ELR (cell line): ENCODE data around the gene FBXO33.

Experiments used
- DNase-seq: peaks from one replicate; pipeline ENCODE4 v3.0.0-alpha.2; 2015; ENCODE audit warnings: low read depth

Gene FBXO33, protein sequence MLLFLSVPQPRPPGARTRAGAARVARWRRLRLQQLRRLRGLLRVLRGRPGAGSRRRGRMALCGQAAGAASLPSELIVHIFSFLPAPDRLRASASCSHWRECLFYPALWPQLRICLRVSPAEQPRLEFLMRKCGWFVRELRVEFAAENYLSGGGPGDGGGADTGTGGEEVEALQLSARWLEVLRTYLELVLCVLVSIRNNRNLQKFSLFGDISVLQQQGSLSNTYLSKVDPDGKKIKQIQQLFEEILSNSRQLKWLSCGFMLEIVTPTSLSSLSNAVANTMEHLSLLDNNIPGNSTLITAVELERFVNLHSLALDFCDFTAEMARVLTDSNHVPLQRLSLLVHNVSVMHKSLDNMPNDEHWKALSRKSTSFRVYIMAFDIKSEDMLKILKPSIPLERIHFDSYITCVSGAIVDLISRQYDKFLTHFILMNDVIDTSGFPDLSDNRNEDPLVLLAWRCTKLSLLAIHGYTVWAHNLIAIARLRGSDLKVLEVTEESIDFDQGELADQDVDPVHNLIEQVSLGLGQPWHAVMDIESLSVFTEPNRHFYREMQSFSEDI

DNA sequence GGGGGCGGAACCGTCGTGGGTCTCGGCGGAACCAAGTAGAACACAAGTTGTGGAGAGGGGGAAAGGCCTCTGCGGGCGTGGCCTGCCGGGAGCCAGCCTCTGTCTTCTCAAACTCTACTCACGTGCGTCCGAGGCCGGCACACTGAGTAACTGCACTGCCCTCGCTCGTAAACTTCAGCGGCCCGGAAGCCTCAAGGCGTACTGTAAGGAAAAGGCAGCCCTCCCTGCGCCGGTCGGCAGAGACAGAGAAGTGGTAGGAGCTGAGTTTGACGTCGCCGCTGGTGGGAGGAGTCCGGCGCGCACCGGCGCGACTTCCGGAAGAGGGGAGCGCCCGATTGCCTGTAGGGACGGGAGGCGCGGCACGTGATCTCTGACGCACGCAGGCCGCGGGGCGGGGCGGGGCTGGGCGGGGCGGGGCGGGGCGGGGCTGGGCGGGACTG is at the start of gene FBXO33:
Gene FBXO33 (minus strand): TSS at position 255 of the 440 bp plus-strand sequence. CDS start 271 bp downstream, outside the sequence.
- DNase-seq = peak; percentile 95

DNA sequence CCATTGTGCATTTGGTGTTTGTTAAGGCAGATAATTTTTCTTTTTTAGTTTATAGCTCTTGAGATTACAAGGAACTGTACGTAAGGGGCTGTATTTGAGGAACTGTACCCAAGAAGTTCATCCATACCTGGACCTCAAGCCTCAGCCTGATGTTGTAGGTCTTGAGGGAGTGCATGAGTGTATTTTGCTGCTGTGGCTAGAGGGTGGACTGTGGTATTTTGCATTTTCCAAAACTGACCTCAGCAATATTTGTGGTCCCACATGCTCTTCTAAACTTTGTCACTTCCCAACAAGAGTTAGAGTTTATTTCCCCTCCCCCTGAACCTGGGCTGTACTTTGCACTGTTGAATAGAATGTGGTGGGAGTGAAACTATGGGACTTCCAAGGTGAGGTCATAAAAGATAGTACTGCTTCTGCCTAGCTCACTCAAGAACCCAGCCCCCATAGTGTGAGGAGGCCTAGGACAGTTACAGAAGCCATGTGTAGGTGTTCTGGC is 42.2 kb upstream of the FBXO33 start:
- no peak for DNase-seq

DNA sequence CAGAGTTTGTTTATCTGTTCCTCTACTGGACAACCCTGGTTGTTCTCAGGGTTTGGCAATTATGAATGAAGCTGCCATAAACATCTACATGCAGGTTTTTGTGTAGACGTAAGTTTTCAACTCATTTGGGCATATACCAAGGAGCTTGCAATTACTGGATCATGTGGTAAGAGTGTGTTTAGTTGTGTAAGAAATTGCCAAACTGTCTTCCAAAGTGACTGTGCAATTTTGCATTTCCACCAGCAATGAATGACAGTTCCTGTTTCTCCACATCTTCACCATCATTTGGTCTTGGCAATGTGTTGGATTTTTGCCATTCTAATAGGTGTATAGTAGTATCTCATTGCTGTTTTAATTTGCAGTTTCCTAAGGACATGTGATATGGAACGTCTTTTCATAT is 39.8 kb upstream of the FBXO33 start:
- no peak for DNase-seq

DNA sequence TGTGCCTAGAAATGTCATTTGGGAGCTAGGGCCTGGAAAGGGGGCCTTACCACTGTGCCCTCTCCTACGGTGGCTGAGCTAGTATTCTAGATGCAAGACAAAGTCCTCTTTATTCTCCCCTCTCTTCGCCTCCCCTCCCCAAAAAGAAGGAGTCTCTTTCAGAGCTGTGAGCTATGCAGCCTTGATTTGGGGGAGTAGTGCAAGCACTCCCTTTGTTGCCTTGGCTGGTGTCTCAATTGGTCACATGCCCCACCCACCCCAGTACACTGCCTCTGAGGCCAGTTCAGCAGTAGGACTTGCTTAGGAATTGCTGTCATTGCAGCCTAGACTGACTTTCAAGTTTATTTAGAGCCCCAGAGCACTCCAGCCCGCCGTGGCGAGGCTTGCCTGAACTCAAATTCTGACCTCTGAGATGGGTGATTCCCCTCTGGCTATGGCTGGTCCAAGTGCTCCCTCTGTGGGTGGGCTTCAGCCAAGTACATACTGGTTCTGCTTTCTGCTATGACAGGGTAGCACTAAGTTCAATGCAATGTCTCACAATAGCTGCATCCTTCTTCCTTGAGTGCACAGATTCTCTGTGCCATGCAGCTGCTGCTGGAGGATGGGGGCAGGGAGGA is 37.0 kb upstream of the FBXO33 start:
- peak; percentile 31 for DNase-seq

DNA sequence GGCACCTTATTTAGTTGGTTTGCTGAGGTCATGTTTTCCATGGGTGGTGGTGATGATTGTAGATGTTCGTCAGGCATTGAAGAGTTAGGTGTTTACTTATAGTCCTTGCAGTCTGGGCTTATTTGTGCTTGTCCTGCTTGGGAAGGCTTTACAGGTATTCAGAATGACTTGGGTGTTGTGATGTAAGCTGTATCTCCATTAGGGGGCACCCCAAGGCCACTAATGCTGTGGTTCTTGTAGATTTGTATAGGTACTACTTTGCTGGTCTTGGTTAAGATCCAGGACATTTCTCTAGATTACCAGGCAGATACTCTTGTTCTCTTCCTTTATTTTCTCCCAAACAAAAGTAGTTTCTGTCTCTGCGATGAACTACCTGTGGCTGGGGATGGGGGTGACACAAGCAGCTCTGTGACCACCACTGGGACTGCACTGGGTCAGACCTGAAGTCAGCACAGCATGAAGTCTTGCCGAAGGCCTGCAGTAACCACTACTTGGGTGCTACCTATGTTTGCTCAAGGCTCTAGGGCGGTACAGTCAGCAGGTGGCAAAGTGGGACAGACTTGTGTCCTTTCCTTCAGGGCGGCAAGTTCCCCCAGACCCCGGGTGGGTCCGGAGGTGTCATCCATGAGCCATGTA is 35.8 kb upstream of the FBXO33 start:
- DNase-seq = peak; percentile 57

DNA sequence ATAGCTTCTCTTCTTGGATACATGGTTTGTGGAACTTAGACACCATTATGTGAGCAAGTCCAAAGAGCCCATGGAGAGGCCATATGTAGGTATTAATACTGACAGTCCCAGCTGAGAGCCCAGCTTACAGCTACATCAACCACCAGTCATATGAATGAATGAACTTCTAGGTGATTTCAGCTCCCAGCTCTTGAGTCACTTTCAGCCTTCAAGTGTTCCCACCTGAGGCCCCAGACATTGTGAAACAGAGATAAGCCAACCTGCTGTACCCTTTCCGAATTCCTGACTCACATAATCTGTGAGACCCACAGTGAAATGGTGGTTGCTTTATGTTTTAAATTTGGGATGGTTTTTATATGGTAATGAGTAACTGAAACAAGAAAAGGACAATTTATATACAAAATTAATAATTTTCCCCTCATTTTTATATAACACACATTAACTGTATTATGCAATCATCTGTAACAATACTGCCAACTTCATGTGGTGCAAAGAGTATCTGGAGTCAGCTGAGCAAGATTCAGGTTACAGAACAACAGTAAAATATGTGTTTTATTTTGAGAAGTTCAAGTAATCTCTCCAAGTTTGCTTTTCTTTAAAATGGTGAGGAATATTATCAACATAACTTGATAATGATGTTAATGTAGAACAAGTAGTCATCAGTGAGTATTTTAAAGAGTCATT is 27.7 kb upstream of the FBXO33 start:
- no peak for DNase-seq

DNA sequence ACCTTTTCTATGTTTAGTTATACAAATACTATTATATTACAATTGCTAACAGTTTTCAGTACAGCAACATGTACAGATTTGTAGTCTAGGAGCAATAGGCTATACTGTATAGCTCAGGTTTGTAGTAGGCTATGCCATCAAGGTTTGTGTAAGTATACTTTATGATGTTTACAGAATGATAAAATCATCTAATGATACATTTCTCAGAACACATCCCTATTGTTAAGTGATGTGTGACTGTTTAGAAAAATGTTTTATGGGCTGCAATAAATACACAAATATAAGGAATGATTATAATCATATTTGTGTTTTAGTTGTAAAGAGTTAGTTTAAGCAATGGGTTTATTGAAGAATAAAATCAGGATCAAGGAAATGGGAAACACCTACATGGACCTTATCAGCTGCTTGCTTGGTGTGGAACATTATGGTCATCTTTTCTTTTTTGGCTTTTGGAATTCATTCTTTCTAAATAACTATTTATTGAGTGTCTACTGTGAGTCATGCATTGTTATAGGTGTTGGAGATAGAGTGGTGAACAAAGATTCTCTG is 24.5 kb upstream of the FBXO33 start:
- DNase-seq = no peak

DNA sequence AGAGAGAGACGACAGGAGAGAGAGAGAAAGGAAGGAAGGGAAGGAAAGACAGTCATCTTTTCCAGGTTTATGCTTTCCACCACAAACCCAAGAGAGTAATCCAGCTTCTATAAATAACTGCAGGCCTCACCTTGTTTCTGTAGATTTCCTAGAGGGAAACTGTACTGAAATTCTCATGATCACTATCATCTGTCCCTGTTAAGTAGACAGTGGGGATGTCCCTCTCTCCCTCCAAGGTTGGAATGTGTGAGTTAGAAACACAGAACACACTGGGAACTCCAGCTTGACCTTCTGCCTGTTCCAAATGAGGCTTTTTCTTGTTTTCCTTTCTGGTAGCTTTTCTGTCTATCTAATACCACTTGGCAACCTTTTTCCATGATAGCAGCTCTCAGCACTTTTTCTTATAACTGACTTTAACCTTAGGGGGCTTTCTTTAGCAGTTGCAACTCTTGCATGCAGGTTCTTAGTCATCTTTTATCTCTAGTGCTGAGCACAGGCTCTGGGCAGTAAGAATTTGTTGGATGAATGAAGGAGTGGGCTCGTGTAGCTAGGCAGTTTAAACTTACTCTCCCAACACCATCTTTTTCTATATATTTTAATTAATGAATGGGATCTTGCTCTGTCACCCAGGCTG is 22.8 kb upstream of the FBXO33 start:
- DNase-seq = no peak

DNA sequence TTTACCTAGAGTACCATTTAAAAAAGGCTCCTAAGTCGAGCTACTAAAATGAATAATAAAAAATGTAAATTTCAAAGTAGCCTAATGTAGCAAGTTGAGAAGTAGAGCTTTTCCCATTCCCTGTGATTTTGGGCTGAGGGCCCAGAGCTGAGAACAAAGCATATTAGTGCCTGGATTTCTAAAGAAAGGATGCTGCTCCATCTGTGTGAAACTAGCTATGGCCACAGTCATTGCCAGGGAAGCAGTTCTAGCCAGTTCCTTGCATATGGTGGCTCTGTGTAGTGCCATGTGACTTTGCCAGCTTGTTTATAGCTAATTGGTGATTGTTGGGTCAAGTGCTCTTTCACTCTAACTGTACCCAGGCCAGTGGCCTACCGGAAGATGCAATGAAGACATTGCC is 20.4 kb upstream of the FBXO33 start:
- DNase-seq = no peak

DNA sequence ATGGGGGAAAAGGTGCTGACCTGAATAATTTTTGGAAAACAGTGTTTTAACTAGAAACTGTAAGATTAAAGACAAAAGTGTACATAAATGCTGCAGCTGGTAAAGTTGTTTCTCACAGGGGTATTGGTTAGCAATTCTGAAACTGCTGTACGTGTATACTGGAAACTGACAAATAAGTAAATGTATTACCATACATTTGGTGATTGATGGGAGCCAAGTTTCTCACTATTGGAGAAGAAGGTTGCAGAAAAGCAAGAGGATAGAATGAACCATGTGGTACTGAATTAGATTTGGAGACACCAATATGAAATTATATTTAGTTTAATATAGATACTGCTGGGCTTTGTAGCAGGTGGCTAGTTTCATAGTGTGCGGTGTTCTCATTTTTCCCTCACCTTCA is 19.6 kb upstream of the FBXO33 start:
- DNase-seq = no peak

DNA sequence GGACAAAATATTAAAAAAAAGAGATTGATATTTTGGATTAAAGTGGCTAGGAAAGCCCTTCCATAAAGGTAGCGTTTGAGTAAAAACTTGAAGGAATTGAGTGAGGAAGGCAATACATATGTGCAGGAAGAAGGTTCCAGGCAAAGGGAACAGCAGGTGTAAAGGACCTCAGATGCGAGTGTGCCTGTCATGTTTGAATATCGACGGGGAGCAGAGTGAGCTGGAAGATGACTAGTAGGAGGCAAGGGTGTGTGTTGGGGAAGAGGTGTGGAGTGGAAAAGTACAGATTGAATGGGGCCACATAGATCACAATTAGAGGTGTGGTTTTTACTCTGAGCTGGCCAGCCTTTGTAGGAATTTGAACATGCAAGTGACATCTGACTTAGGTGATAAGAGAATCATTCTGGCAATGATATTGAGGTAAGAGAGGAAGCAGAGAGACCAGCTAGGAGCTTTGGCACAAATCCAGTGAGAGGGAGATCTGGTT is 15.0 kb upstream of the FBXO33 start:
- no peak for DNase-seq

DNA sequence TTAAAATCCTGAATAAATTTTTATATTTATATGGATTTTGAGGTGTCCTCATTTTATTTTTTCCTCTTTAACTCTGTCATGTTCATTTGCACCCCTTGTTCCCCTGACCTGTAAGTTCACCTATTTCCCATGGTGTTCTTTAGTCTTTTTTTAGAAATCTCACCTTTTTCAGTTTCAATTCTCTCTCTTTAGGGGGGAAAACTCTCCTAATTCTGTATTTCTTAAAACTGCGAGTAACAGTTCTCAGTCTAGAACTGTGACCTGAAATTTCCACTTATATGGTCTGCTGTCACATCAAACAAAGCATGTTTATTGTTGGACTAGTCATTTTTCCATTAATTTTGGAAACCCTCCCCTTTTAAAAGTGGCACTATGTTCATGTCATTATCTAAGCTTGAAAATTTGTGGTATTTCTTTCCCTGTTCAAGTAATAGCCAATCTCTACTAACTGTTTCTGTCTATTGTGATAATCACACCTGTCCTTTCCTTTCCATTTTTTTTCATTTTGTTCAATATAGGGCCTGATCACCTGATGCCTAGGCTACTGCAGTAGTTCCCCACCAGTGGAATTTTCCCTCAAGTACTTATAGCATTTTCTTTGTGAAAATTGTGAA is 14.0 kb upstream of the FBXO33 start:
- DNase-seq = no peak

DNA sequence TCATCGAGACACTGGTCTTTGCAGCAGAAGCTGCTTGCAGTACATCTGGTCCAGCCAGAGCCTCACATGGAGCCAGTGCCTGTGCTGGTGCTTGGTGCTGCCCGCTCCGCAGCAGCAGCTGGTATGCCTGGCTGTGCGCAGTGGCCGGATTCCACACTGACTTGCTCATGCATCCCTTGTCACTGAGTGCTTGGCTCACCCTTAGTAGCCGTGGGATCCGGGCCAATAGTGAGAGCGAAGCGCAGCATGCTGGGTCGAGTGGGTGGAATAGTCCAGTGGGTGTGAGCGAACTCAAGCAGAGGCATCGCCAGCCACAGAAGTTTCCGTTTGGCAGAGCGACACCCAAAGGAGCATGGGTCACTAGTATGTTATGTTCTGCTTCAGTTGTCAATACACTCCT is 10.1 kb upstream of the FBXO33 start:
- DNase-seq = no peak

DNA sequence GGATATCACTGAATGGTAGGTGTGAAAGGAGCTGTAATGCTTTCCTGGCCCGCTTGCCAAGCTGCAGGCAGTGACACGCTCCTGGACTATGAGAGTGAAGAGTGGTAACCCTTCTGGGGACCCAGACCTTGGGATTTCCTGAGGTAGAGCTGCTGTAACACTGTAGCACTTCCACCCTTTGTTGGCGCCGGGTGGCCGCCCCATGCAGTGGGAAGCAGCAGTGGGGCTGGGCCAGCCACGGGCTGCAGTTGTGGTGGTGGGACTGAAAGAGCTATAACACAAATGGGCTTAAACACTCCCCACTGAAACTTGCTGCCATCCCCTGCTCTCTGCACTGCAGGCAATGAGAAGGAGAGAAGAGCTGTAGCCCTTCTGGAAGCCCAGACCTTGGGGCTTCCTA is 9.6 kb upstream of the FBXO33 start:
- no peak for DNase-seq

DNA sequence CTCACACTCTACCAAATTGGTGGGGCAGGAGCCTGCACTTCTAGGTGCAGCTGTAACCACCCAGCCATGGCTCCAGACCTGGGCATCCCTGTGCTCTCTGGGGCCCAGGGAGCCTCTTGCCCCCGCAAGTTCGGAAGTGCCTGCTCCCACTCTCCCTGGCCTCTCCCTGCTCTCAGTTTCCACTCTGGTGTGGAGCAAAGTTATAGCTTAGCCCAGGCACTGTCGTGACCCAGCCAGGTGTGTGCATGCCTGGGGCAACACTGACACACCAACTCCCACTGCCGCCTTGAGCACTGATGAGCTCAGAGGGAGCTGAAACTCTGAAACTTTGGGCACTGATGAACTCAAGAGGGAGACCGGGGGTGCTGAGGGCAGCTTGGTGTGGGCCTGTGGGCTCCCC is 8.7 kb upstream of the FBXO33 start:
- DNase-seq = no peak

DNA sequence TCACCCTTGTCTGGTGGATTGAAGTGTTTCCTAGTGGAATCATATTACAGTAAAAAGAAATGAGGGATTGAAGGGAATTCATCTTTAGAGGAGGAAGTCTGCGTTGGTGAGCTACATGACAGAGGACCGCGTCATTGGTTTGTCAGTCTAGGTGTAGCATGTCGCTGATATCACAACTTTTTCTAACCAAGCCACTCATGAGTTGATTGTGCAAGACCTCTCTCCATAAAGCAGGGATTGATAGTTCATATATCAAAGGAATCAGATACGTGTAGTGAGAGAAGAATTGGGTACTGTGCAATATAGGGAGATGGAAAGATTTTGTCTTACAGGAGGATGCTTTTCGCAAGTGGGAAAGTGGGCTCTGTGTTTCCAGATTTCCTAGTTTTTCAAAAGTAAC is 3.0 kb upstream of the FBXO33 start:
- DNase-seq = no peak

DNA sequence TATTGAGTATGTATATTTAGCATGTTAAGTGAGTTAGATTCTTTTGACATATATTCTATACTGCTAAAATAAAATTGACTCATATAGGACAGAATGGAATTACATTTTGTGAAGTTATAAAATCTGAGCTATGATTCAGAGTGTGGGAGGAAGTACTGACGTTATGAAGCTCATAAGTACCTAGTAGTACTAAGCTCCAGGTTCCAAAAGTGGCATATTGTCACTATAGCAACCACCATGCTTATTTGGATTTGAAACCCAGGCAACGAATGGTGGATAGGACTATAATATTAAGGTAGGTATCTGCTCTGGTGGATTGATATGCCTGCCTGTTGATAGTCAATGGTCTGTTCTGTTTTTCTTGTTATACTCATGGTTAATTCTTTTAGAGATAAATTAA is 2.2 kb upstream of the FBXO33 start:
- peak; percentile 19 for DNase-seq

DNA sequence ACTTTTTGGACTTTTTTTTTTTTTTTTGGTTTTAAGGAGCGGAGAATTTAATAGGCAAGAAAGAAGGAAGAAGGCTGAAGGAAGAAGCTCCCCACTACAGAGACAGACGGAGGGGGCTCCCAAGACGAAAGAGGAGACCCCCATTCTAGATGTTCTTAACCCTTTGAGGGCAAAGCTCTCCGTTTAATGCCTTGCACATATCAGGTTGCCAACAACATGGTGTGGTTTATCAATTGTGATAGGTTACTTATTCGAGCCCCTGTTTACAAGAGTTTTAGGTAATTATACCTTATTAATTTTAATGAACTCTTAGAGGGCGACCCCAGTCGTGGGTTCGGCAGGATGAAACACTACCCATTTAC is 1.2 kb upstream of the FBXO33 start:
- no peak for DNase-seq

DNA sequence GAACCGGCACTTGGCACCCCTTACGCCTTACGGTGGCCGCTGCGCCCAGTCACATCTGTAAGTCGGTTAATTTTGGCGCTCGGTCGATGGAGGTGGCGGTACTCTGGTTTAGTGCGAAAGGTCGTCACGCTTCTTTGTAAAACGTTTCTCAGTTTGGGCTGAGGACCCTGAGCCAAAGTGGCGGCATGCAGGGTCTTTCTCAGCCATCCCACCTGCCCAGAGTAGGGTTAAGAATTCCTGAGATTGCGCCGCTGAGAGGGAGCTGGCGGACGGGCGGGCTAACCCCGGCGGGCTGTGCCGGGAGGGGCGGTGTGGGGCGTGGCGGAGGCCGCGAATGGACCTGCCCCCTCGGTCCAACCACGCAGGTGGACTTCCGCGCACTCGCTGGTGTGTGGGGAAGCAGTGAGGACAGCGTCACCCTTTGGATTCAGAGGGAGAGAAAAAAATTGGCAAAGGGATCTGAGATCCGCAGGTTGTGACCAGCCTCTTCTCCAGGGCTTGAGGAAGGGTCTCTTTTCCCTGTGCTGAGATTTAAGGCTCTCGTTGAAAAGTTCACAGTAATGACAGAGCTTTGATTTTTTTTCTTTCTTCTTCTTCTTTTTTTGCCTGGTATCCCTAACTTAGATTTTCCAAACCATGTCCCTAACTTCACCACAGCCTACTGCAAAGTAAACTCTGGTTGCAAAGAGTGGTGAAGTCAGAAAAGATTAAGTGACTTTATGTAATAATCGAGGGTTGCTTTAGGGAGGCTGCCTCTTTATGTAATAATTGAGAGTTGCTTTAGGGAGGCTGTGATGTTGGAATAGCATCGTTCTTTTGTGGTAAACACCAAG is 602 bp upstream of the FBXO33 start:
- DNase-seq = peak; percentile 89
